DMS79 (cell line): ENCODE results near the gene MADCAM1.
"Not testable (repeated sequence)": the region's sequence is repeated elsewhere in the genome, so short reads cannot be mapped to it uniquely, and the experiment has no call there.

Source experiments
- DNase-seq: peaks from one replicate; lab custom pipeline; 2025; lab: John Stamatoyannopoulos, UW

The MADCAM1 gene

GRCh38 chr19:465056-465816 lies 31.1 kb upstream of the MADCAM1 start:
- no peak for DNase-seq

- DNase-seq, result no peak
Measured at GRCh38 chr19:467554-467953, 28.7 kb upstream of the MADCAM1 start.

- DNase-seq, result no peak
Measured at GRCh38 chr19:468587-469256, 27.6 kb upstream of the MADCAM1 start.

- no peak for DNase-seq
Measured at GRCh38 chr19:469833-470232, 26.5 kb upstream of the MADCAM1 start.

DNA sequence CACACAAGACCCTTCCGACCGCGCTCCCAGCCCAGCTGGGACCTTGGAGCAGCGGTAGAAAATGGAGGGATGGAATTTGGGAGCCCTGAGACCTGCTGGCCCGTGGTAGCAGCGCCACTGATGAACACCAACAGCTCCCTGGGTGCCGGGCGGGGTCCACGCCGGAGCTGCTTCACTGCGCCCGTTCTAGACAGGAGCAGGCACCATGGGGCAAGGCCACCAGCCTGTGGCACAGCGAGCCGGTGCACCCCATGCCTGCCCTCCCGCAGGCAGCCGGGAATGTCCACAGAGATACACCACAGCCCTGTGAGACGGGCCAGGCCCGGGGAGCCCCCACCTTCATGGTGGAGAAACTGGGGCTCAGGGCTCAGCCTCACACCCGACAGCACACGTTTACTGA lies 25.6 kb upstream of the MADCAM1 start:
- DNase-seq, result no peak

- no peak for DNase-seq
Measured at GRCh38 chr19:472005-472858, 24.1 kb upstream of the MADCAM1 start.

GRCh38 chr19:474126-475078 lies 21.9 kb upstream of the MADCAM1 start:
- no peak for DNase-seq

GRCh38 chr19:475360-475759 lies 20.9 kb upstream of the MADCAM1 start:
- DNase-seq, result no peak

GRCh38 chr19:478236-478903 lies 17.9 kb upstream of the MADCAM1 start:
- DNase-seq, result no peak

- DNase-seq, result no peak
Measured at GRCh38 chr19:478976-479375, 17.3 kb upstream of the MADCAM1 start.

DNA sequence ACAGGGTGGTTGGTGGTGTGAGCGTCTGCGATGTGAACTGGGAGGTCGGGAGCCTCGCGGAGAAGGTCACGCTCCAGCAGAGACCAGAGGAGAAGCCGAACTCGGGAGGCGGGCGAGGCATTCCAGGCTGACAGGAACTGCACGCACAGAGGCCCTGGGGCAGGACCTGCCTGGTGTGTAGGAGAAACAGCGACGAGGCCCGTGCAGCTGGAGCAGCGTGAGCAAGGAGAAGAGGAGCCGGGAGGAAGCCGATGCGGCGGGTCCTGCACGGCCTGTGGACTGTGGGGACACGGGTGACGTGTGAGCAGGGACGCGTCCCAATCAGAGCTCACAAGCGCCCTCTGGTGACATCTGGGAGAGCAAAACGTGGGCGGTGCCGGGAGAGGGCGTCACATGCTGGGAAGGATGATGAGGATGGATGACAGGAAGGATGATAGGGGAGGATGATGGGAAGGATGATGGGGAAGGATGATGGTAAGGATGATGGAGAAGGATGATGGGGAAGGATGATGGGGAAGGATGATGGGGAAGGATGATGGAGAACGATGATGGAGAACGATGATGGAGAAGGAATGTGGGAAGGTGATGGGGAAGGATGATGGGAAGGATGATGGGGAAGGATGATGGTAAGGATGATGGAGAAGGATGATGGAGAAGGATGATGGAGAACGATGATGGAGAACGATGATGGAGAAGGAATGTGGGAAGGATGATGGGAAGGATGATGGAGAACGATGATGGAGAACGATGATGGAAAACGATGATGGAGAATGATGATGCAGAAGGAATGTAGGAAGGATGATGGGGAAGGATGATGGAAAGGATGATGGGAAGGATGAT lies 16.1 kb upstream of the MADCAM1 start:
- no peak for DNase-seq

GRCh38 chr19:481100-481499 lies 15.2 kb upstream of the MADCAM1 start:
- DNase-seq, result not testable (repeated sequence)

- no peak for DNase-seq
Measured at GRCh38 chr19:482186-483041, 13.9 kb upstream of the MADCAM1 start.

- no peak for DNase-seq
Measured at GRCh38 chr19:483332-484072, 12.8 kb upstream of the MADCAM1 start.

DNA sequence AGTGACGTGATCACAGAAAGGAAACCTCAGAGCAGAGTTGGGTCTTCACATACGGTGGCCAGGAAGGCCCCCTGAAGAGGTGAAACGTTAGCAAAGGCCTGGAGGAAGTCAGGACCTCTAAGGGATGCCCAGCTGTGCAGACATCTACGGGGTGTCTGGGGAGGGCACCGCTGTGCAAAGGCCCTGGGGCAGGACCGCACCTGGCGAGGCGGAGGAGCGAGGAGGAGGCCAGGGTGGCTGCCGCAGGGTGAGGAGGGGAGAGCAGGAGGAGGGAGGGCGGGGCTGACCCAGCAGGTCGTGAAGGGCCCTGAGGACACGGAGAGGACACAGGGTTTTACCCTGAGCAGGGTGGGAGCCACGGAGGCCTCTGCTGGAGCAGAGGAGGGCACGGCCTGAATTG lies 11.8 kb upstream of the MADCAM1 start:
- DNase-seq, result no peak

DNA sequence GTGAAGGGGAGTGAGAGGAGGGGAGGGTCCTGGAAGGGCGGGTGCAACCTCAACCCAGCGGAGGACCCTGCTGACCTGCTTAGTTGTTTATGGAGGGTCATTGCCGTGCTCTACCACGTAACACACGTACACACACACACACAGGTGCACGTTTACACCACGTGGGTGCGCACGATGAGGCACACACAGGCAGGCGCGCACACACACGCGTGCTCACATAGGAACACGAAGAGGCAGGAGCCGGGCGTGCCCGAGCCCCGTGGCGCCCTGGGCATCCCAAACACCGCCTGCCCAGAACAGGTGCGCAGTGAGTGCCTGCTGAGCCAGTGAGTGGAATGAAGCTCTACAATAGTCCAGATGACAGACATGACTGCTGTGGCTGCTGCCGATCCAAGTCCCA lies 11.2 kb upstream of the MADCAM1 start:
- DNase-seq, result peak; percentile 32

DNA sequence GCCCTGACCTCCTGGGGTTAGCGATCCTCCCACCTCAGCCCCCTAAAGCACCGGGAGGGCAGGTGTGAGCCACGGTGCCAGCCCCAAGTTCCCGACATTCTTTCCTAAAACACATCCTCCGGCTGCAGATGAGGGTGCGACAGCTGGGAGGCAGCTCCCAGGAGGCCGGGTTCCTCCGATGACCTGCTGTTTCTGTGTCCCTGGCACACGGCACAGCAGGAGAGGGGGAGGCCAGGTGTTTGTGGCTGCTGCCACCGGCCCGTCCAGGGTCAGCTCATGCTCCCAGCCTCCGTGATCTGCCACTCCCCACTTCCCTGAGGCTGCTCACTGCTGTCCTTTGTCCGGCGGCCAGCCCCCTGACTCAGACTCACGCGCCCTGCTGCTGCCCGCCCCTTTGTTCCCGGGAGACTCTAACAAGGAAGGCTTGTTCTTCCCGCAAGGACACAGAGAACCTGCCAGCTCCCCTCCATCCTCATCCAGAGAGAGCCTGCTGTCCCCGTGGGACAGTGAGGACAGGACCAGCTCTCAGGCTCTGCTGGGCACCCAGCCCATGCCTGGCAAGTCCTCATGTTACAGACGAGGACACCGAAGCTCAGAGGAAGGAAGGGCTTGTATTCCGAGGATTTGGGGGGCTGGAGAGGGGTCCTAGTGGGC lies 10.6 kb upstream of the MADCAM1 start:
- peak; percentile 50 for DNase-seq
